Measurements from ENCODE around the gene SBNO2. TPM values are rescaled to one million over a fixed set of nuclear protein-coding genes. Genes with fewer than 3 reads are reported as not detected.

Gene SBNO2
- total and polyA plus RNA-seq, 9 of the 15 experiments (the other 6 are each of a cell fraction or from before 2014, with no cell fraction given): 0.01 to 46.2 (median 6.7) TPM

GRCh38 chr19:1156830-1157615, 17.0 kb downstream of the SBNO2 start:
- Histone ChIP-seq H3K9ac (ENCODE audit: insufficient read depth in 1 of 2, low read depth in 2 of 2, low read length in 2 of 2) (no peak overlapping the region), H3K27me3 (ENCODE audit: control insufficient read depth in 2 of 2, insufficient read depth in 2 of 2, low read length in 2 of 2) (no peaks in the 10 kb centered on the region), H3K36me3 (ENCODE audit: control insufficient read depth, insufficient read depth, low read length) (peaks cover 22% of the 10 kb centered on the region; the same call in 1 of the 3 replicates), H3K9me1 (ENCODE audit: control insufficient read depth, insufficient read depth, low read length) (no peaks in the 10 kb centered on the region), H3K4me1 (replicated peaks in 1 of 2; ENCODE audit: control insufficient read depth in 2 of 2, insufficient read depth in 2 of 2, low read length in 2 of 2) (peaks cover 0 to 64% of the 10 kb centered on the region in 2 experiments; a peak in 3 of 5 replicates), H3K27ac (ENCODE audit: extremely low read depth, low read depth, low read length) (no peak overlapping the region), H3K9me3 (replicated peaks; ENCODE audit: control insufficient read depth, insufficient read depth, low read depth, low read length) (no peaks in the 10 kb centered on the region), H3K4me2 (ENCODE audit: insufficient read depth, low read length) (no peak overlapping the region), H4K20me1 (replicated peaks; ENCODE audit: control insufficient read depth, insufficient read depth, low read length) (no peaks in the 10 kb centered on the region), H3K79me2 (ENCODE audit: control insufficient read depth, insufficient read depth, low read length) (peaks cover 36% of the 10 kb centered on the region), H2AFZ (ENCODE audit: low read depth, low read length) (no peak overlapping the region), H3K4me3 (no peak overlapping the region)
- WGBS (ENCODE audit: insufficient coverage, low coverage, missing lambda C conversion rate): 97% methylated on average over 15 of the region's 46 CpGs
- intact Hi-C loops (cut with micrococcal nuclease) (no loop called here), in situ Hi-C loops (cut with MboI) (no loop called here)
- TF ChIP-seq RBM14 (IDR thresholded peaks at IDR 0.05; ENCODE audit: borderline replicate concordance, insufficient read depth, low read depth, low read length) (no peak), MEF2D (tag; conservative IDR thresholded peaks at IDR 0.05; ENCODE audit: low read depth) (no peak), MAX (CRISPR knock-in tag; IDR thresholded peaks at IDR 0.05) (no peak), ATF4 (CRISPR knock-in tag; IDR thresholded peaks at IDR 0.05) (no peak), MGA (IDR thresholded peaks at IDR 0.05) (no peak), C11orf30 (IDR thresholded peaks at IDR 0.05; ENCODE audit: low read depth) (no peak)
- DNase-seq (ENCODE audit: extremely low read depth in 1 of 4, low spot score in 3 of 4) (no peak), ATAC-seq (no peak), FAIRE-seq (no peak)
- ChIA-PET POLR2A (no interaction called here), CTCF (ENCODE audit: low intra/inter-chr PET ratio) (interaction anchor here (0.6 kb wide), 1 partner anchor 15 kb away, joined by 3 read pairs; no protein-coding TSS in a partner anchor)
- no TSS peak for BruUV-seq (replicated peaks)
